GM18508 (cell line): ENCODE measurements around the gene LUC7L3.
"Not testable (repeated sequence)": the region's sequence is repeated elsewhere in the genome, so short reads cannot be mapped to it uniquely, and the experiment has no call there.

ENCODE experiments used
- ATAC-seq: cut with Tn5 transposase; IDR thresholded peaks from one replicate; pipeline ENCODE4 v1.9.1; 2021; ENCODE audit warnings: moderate number of reproducible peaks; ENCODE audit not compliant: insufficient read depth, unreplicated experiment

Gene LUC7L3

GRCh38 chr17:50719144-50719923 lies at the start of gene LUC7L3:
Gene LUC7L3 (plus strand): TSS chr17:50719603. CDS start chr17:50719733, 130 bp downstream.
- peak; percentile 70 for ATAC-seq

GRCh38 chr17:50672071-50672470 lies 47.3 kb upstream of the LUC7L3 start:
- ATAC-seq: no peak

- ATAC-seq: no peak
These were observed 46.4 kb upstream of the LUC7L3 start for GRCh38 chr17:50672831-50673551.

GRCh38 chr17:50675190-50675589 lies 44.2 kb upstream of the LUC7L3 start:
- no peak for ATAC-seq

- ATAC-seq: no peak
These were observed 43.8 kb upstream of the LUC7L3 start for GRCh38 chr17:50675627-50676026.

GRCh38 chr17:50676065-50676975 lies 43.1 kb upstream of the LUC7L3 start:
- ATAC-seq: no peak

GRCh38 chr17:50677851-50678375 lies 41.5 kb upstream of the LUC7L3 start:
- no peak for ATAC-seq

- ATAC-seq: no peak
These were observed 40.3 kb upstream of the LUC7L3 start for GRCh38 chr17:50679008-50679544.

GRCh38 chr17:50680126-50680525 lies 39.3 kb upstream of the LUC7L3 start:
- ATAC-seq: no peak

GRCh38 chr17:50680543-50681262 lies 38.7 kb upstream of the LUC7L3 start:
- not testable (repeated sequence) for ATAC-seq

- no peak for ATAC-seq
These were observed 37.9 kb upstream of the LUC7L3 start for GRCh38 chr17:50681263-50682200.

- no peak for ATAC-seq
These were observed 37.0 kb upstream of the LUC7L3 start for GRCh38 chr17:50682441-50682840.

- no peak for ATAC-seq
These were observed 36.5 kb upstream of the LUC7L3 start for GRCh38 chr17:50682938-50683337.

GRCh38 chr17:50683434-50684287 lies 35.7 kb upstream of the LUC7L3 start:
- no peak for ATAC-seq

GRCh38 chr17:50684288-50684611 lies 35.2 kb upstream of the LUC7L3 start:
- no peak for ATAC-seq

GRCh38 chr17:50684612-50685333 lies 34.6 kb upstream of the LUC7L3 start:
- no peak for ATAC-seq

- no peak for ATAC-seq
These were observed 34.1 kb upstream of the LUC7L3 start for GRCh38 chr17:50685334-50685665.
